WI38 (cell line): ENCODE measurements around the gene NES.

ENCODE experiments used
- H3K4me3 ChIP-seq: 2 replicates; pipeline ENCODE4 v1.5.1; 2011; ENCODE audit warnings: low read depth, mild to moderate bottlenecking, control low read depth, low read length
- TF ChIP-seq, protein P1 (sequence below): IDR thresholded peaks from 2 replicates; pipeline ENCODE4 v1.5.1; 2012; ENCODE audit warnings: low read depth, mild to moderate bottlenecking, control low read depth, low read length

Gene NES

DNA sequence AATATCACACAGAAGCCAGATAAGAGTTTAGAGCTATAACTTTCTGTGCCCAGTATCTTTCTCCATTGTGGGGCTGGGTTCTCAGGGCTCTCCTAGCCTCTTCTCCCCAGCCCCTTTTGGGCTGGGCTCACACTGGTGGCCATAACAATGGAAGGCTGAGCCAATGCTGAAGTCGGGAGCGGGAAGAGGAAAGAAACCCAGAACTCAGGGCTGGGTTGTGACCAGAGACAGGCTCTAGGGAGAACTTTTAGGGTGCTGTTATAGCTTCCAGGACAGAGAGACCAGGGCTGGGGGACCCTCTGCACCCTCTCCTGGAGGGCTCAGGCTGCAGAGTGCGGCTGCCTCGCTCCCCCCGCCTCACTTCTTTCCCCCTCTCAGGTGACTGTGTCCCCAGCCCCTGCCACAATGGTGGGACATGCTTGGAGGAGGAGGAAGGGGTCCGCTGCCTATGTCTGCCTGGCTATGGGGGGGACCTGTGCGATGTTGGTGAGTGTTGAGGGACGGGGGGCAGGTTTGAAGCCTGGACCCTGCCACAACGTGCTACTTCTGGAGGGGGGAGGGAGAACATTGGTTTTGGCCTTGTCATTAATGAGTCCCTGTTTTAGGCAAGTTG lies 21.2 kb downstream of the NES start:
- H3K4me3 ChIP-seq = no peak overlapping the region
- TF ChIP-seq, protein P1, sequence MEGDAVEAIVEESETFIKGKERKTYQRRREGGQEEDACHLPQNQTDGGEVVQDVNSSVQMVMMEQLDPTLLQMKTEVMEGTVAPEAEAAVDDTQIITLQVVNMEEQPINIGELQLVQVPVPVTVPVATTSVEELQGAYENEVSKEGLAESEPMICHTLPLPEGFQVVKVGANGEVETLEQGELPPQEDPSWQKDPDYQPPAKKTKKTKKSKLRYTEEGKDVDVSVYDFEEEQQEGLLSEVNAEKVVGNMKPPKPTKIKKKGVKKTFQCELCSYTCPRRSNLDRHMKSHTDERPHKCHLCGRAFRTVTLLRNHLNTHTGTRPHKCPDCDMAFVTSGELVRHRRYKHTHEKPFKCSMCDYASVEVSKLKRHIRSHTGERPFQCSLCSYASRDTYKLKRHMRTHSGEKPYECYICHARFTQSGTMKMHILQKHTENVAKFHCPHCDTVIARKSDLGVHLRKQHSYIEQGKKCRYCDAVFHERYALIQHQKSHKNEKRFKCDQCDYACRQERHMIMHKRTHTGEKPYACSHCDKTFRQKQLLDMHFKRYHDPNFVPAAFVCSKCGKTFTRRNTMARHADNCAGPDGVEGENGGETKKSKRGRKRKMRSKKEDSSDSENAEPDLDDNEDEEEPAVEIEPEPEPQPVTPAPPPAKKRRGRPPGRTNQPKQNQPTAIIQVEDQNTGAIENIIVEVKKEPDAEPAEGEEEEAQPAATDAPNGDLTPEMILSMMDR = no peak

DNA sequence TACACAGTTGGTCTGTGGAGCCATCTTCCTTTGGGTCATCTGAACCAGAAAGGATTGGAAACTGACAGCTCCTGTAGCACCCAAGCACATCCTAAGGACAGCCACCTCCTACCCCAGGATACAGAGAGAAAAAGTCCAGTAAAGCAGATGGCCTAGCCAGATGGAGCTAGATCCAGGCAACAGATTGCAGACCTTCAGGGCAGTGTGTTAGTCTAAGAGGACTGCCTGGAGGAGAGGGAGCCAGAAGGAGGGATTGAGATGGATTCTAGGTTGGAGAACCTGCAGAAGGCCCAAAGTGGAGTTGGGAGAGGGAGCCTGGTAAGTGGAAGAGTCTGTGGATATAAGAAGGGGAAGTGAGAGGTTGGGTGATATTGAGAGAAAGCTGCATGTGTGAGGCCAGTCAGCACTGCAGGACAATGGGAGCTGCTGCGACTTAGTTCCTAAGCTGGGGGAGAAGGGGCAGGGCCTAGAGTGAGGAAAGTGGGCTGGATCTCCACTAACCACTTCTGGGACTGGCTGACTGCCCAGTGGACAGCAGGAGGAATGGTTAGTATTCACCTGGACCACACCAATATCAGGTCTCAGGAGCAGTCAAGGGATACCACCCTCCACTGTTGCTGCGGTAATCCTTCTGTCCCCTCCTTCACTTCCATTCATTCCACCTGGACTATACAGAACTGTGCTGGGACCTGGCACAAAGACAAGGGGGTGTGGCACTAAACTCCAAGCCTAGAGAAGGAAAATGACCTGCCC lies 21.9 kb downstream of the NES start:
- H3K4me3 ChIP-seq = no peak overlapping the region
- TF ChIP-seq, protein P1 = no peak

DNA sequence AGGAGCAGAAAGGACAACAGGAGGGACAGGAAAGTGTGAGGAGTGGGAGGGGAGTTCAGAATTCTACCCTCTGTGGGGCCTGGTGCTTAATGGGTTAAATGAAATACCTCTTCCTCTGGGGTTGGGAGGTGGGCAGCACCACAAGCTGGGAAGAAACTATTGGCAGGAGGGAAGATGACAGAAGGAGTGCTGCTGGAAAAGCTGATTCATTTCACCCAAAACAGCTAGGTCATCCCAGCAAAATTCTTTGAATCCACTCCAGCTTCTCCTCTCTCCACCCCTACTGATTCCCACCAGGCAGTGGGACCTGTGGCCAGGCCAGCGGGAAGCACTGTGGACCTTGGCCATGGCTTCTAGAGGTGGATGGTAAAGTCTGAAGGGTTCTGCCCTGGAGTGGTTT lies 22.5 kb downstream of the NES start:
- TF ChIP-seq, protein P1 = no peak

DNA sequence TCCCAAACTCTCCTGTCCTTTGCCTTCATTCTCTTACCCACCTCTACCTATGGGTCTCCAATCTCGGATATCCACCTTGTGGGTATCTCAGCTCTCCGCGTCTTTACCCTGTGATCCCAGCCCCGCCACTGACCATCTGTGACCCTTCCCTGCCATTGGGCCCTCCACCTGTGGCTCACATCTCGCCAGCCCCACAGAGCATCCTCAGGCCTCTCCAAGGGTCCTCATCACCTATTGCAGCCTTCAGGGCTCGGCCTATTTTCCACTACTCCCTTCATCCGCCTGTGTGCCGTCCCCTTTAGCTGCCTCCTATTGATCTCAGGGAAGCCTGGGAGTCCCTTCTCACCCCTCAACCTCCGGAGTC lies 24.2 kb downstream of the NES start:
- no peak overlapping the region for H3K4me3 ChIP-seq
- TF ChIP-seq, protein P1 = no peak

More for the DNA sequence above, 22.5 kb downstream of the NES start:
- no peak overlapping the region for H3K4me3 ChIP-seq

DNA sequence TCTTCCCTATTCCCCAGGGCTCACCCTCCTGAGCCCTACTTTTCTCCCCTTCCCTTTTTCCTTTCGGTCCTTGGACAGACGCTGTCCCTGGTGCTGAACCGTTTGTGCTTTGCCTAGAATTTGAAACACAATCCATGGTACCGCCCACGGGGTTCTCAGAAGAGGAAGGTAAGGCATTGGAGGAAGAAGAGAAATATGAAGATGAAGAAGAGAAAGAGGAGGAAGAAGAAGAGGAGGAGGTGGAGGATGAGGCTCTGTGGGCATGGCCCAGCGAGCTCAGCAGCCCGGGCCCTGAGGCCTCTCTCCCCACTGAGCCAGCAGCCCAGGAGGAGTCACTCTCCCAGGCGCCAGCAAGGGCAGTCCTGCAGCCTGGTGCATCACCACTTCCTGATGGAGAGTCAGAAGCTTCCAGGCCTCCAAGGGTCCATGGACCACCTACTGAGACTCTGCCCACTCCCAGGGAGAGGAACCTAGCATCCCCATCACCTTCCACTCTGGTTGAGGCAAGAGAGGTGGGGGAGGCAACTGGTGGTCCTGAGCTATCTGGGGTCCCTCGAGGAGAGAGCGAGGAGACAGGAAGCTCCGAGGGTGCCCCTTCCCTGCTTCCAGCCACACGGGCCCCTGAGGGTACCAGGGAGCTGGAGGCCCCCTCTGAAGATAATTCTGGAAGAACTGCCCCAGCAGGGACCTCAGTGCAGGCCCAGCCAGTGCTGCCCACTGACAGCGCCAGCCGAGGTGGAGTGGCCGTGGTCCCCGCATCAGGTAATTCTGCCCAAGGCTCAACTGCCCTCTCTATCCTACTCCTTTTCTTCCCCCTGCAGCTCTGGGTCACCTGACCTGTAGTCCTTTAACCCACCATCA lies 24.8 kb downstream of the NES start:
- TF ChIP-seq, protein P1 = no peak
- H3K4me3 ChIP-seq = no peak overlapping the region

DNA sequence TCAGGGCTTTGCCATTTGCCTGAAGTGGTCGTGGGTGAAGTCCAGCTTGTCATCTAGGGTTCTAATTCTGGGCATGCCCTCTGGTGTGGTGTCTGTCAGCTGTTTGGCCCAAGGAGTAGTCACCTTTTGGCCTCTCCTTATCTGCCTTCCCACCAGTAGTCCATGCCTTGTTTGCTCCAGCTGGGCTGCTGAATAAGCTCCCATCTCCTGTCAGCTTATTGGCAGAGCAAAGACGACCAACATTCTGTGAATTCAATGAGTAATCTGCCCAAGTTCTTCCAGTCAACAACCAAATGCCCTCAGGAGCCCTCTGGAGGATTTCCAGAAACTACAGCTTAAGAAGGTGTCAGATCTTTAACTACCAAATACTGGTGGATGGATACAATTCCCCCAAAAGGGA lies 28.3 kb downstream of the NES start:
- TF ChIP-seq, protein P1 = no peak
- no peak overlapping the region for H3K4me3 ChIP-seq
